PC-3 (cell line): ENCODE results near the gene RALGAPA1. TPM values are rescaled to one million over a fixed set of nuclear protein-coding genes. Genes with fewer than 3 reads are reported as not detected.

ENCODE experiments used
- ATAC-seq: fragments of 200-7000 bp; cut with Tn5 transposase; 2 replicates; pipeline ENCODE4 v1.9.1; 2020; ENCODE audit warnings: mild to moderate bottlenecking, moderate library complexity
- BruUV-seq: library from RNA; stranded (reverse); fragments of 400-500 nt; replicated peaks from 2 replicates; lab custom pipeline; 2021; lab: Mats Ljungman, UMichigan
- CTCF ChIA-PET: fragments of 300-600 bp; sonication (Branson Sonifier 250); formaldehyde crosslinking; loops from one replicate; lab custom pipeline; 2022; ENCODE audit warnings: antibody characterized with exemption; lab: Charles Lee
- POLR2A ChIA-PET: fragments of 300-600 bp; sonication (Branson Sonifier 250); formaldehyde crosslinking; loops from one replicate; lab custom pipeline; 2022; ENCODE audit warnings: antibody characterized with exemption; ENCODE audit not compliant: unreplicated experiment; lab: Charles Lee
- DNase-seq: peaks from one replicate; pipeline ENCODE4 v3.0.0-alpha.2; 2015
- H2AFZ ChIP-seq: fragments of 300-600 bp; sonication (generic); 2 replicates; pipeline ENCODE4 v1.6.0; 2016; ENCODE audit warnings: antibody characterized with exemption, low read length
- H3F3A ChIP-seq: fragments of 300-600 bp; sonication (generic); one replicate; pipeline ENCODE4 v1.6.0; 2017; ENCODE audit warnings: antibody characterized with exemption, low read length, control low read depth, mild to moderate bottlenecking; ENCODE audit not compliant: unreplicated experiment
- H3K27ac ChIP-seq: fragments of 300-600 bp; sonication (generic); 2 replicates; pipeline ENCODE4 v1.5.1; 2016; ENCODE audit warnings: mild to moderate bottlenecking, low read length
- H3K27me3 ChIP-seq: fragments of 300-600 bp; sonication (generic); 2 replicates; pipeline ENCODE4 v1.6.1; 2016; ENCODE audit warnings: low read length, mixed read lengths
- H3K36me3 ChIP-seq: fragments of 300-600 bp; sonication (generic); 2 replicates; pipeline ENCODE4 v1.6.1; 2016; ENCODE audit warnings: low read depth, mixed run types, low read length, mixed read lengths
- H3K4me1 ChIP-seq: fragments of 300-600 bp; sonication (generic); 2 replicates; pipeline ENCODE4 v1.5.1; 2016; ENCODE audit warnings: low read length; ENCODE audit not compliant: insufficient read depth
- H3K4me2 ChIP-seq: fragments of 300-600 bp; sonication (generic); 2 replicates; pipeline ENCODE4 v1.6.0; 2016; ENCODE audit warnings: low read length
- H3K4me3 ChIP-seq: fragments of 300-600 bp; sonication (generic); 2 replicates; pipeline ENCODE4 v1.5.1; 2016; ENCODE audit warnings: mild to moderate bottlenecking, low read length, mixed read lengths
- H3K79me2 ChIP-seq: fragments of 300-600 bp; sonication (generic); 2 replicates; pipeline ENCODE4 v1.6.1; 2017; ENCODE audit warnings: low read length, mixed read lengths
- H3K9ac ChIP-seq: fragments of 300-600 bp; sonication (generic); 2 replicates; pipeline ENCODE4 v1.6.0; 2016; ENCODE audit warnings: mild to moderate bottlenecking, low read length
- H3K9me2 ChIP-seq: fragments of 300-600 bp; sonication (generic); replicated peaks from 2 replicates; pipeline ENCODE4 v1.6.1; 2016; ENCODE audit warnings: mixed run types, low read length, mixed read lengths
- H3K9me3 ChIP-seq: fragments of 300-600 bp; sonication (generic); 2 replicates; pipeline ENCODE4 v1.6.1; 2016; ENCODE audit warnings: low read length, mixed read lengths
- H4K20me1 ChIP-seq: fragments of 300-600 bp; sonication (generic); 2 replicates; pipeline ENCODE4 v1.6.1; 2016; ENCODE audit warnings: low read length, mixed read lengths
- EZH2 ChIP-seq: fragments of 300-600 bp; sonication (generic); IDR thresholded peaks from one replicate; pipeline ENCODE4 v1.6.1; 2017; ENCODE audit warnings: antibody characterized with exemption, mild to moderate bottlenecking, low read length; ENCODE audit not compliant: unreplicated experiment
- EZH2phosphoT487 ChIP-seq: fragments of 300-600 bp; sonication (generic); IDR thresholded peaks from 2 replicates; pipeline ENCODE4 v1.6.1; 2018; ENCODE audit warnings: mild to moderate bottlenecking, antibody characterized with exemption, low read length, borderline replicate concordance
- intact Hi-C: fragments of 100-400 bp; cut with micrococcal nuclease; formaldehyde crosslinking; loops from 2 replicates; pipeline ENCODE4 v1.9.0; 2023
- total RNA-seq: library from RNA; depleted of rRNA; stranded (reverse); fragments of >200 nt; gene quantifications from 2 replicates; pipeline ENCODE4 v1.2.3, GENCODE V29; 2014
- TF ChIP-seq, protein P1 (sequence below): fragments of 300-600 bp; sonication (generic); conservative IDR thresholded peaks from 2 replicates; pipeline ENCODE4 v1.5.1; 2017; ENCODE audit warnings: antibody characterized with exemption, low read depth, mild to moderate bottlenecking, low read length

Gene RALGAPA1
- total RNA-seq, 1 experiment from 2014 or later: 20.3 TPM

DNA sequence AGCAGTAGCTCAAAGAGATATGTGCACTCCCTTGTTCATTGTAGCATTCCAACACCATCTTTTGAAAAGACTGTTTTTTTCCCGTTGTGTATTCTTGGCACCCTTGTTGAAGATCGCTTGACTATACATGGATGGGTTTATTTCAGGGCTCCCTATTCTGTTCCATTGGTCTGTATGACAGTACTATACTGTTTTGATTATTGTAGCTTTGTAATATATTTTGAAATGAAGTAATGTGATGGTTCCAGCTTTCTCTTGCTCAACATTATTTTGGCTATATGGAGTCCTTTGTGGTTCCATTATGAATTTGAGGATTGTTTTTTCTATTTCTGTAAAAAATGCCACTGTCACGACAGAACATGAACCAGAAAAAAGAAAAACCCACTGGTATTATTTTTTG lies 42.7 kb upstream of the RALGAPA1 start:
- Histone ChIP-seq H3K9ac (no peak overlapping the region), H4K20me1 (no peaks in the 10 kb centered on the region), H3K27ac (no peak overlapping the region), H3K27me3 (no peaks in the 10 kb centered on the region), H3K36me3 (0 out of 2 replicates have a peak, but pooled peaks cover 9% of the 10 kb centered on the region), H3K9me2 (no peaks in the 10 kb centered on the region), H3K9me3 (no peaks in the 10 kb centered on the region), H3K4me2 (no peak overlapping the region), H3K4me3 (no peak overlapping the region), H3K79me2 (no peaks in the 10 kb centered on the region), H2AFZ (no peak overlapping the region), H3F3A (no peaks in the 10 kb centered on the region), H3K4me1 (no peaks in the 10 kb centered on the region)
- intact Hi-C loops: no loop called here
- POLR2A ChIA-PET: no interaction called here
- no peak for DNase-seq
- no peak for ATAC-seq
- CTCF ChIA-PET: no interaction called here
- BruUV-seq: no TSS peak
- TF ChIP-seq EZH2phosphoT487 (no peak), EZH2 (no peak)
- TF ChIP-seq, protein P1, sequence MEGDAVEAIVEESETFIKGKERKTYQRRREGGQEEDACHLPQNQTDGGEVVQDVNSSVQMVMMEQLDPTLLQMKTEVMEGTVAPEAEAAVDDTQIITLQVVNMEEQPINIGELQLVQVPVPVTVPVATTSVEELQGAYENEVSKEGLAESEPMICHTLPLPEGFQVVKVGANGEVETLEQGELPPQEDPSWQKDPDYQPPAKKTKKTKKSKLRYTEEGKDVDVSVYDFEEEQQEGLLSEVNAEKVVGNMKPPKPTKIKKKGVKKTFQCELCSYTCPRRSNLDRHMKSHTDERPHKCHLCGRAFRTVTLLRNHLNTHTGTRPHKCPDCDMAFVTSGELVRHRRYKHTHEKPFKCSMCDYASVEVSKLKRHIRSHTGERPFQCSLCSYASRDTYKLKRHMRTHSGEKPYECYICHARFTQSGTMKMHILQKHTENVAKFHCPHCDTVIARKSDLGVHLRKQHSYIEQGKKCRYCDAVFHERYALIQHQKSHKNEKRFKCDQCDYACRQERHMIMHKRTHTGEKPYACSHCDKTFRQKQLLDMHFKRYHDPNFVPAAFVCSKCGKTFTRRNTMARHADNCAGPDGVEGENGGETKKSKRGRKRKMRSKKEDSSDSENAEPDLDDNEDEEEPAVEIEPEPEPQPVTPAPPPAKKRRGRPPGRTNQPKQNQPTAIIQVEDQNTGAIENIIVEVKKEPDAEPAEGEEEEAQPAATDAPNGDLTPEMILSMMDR: no peak

DNA sequence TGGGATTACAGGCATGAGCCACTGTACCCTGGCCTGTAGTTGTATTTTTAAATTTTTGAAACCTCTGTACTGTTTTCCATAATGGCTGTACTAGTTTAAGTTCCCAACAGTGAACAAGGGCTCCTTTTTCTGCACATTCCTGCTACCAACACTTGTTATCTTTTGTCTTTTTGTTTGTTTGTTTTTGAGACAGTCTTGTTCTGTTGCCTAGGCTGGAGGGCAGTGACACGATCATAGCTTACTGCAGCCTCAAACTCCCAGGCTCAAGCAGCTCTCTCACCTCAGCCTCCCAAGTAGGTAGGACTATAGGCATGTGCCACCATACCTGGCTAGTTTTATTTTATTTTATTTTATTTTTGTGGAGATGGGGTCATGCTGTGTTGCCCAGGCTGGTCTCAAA lies 40.0 kb upstream of the RALGAPA1 start:
- Histone ChIP-seq H3K4me1 (no peaks in the 10 kb centered on the region), H3K36me3 (0 out of 2 replicates have a peak, but pooled peaks cover 12% of the 10 kb centered on the region), H4K20me1 (no peaks in the 10 kb centered on the region), H3K27ac (no peak overlapping the region), H3K79me2 (no peaks in the 10 kb centered on the region), H2AFZ (no peak overlapping the region), H3K4me2 (no peak overlapping the region), H3K27me3 (no peaks in the 10 kb centered on the region), H3K9me3 (no peaks in the 10 kb centered on the region), H3K9ac (no peak overlapping the region), H3F3A (no peaks in the 10 kb centered on the region), H3K4me3 (no peak overlapping the region), H3K9me2 (no peaks in the 10 kb centered on the region)
- no peak for ATAC-seq
- ChIA-PET POLR2A (no interaction called here), CTCF (no interaction called here)
- intact Hi-C loops: no loop called here
- BruUV-seq: no TSS peak
- no peak for DNase-seq
- TF ChIP-seq, protein P1: no peak
- no peak for TF ChIP-seq EZH2
- TF ChIP-seq EZH2phosphoT487: no peak

DNA sequence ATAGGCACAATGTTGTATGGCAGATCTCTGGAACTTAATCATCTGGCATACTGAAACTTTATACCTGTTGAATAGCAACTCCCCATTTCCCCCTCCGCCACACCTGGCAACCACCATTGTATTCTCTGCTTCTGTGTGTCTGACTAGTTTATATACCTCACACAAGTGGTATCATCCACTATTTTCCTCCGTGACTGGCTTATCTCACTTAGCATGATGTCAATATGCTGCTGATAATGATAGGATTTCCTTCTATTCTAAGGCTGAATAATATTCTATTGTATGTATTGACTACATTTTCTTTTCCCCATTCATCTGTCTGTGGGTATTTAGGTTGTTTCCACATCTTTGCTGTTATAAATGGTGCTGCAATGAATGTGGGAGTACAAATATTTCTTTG lies 38.5 kb upstream of the RALGAPA1 start:
- Histone ChIP-seq H3K4me2 (no peak overlapping the region), H4K20me1 (no peaks in the 10 kb centered on the region), H3K27me3 (no peaks in the 10 kb centered on the region), H3K4me1 (no peaks in the 10 kb centered on the region), H3K9me3 (no peaks in the 10 kb centered on the region), H3K79me2 (no peaks in the 10 kb centered on the region), H3K9me2 (no peaks in the 10 kb centered on the region), H3K4me3 (no peak overlapping the region), H3K9ac (no peak overlapping the region), H2AFZ (no peak overlapping the region), H3F3A (no peaks in the 10 kb centered on the region), H3K36me3 (peaks cover 15% of the 10 kb centered on the region; the same call in 1 of the 2 replicates), H3K27ac (no peak overlapping the region)
- BruUV-seq: no TSS peak
- ChIA-PET CTCF (no interaction called here), POLR2A (no interaction called here)
- no peak for TF ChIP-seq EZH2phosphoT487
- no peak for TF ChIP-seq EZH2
- TF ChIP-seq, protein P1: no peak
- intact Hi-C loops: no loop called here
- no peak for ATAC-seq
- no peak for DNase-seq
